GM21723 (cell line): ENCODE data around the gene AGA.

ENCODE experiments used
- ATAC-seq: cut with Tn5 transposase; IDR thresholded peaks from one replicate; pipeline ENCODE4 v1.9.1; 2021; ENCODE audit warnings: mild to moderate bottlenecking, moderate library complexity; ENCODE audit not compliant: unreplicated experiment

Gene AGA

GRCh38 chr4:177391953-177392352 is 50.3 kb downstream of the AGA start:
- ATAC-seq: no peak

- no peak for ATAC-seq
Measured at GRCh38 chr4:177391287-177391686, 51.0 kb downstream of the AGA start.

GRCh38 chr4:177386278-177386815 is 55.9 kb downstream of the AGA start:
- ATAC-seq: no peak

DNA sequence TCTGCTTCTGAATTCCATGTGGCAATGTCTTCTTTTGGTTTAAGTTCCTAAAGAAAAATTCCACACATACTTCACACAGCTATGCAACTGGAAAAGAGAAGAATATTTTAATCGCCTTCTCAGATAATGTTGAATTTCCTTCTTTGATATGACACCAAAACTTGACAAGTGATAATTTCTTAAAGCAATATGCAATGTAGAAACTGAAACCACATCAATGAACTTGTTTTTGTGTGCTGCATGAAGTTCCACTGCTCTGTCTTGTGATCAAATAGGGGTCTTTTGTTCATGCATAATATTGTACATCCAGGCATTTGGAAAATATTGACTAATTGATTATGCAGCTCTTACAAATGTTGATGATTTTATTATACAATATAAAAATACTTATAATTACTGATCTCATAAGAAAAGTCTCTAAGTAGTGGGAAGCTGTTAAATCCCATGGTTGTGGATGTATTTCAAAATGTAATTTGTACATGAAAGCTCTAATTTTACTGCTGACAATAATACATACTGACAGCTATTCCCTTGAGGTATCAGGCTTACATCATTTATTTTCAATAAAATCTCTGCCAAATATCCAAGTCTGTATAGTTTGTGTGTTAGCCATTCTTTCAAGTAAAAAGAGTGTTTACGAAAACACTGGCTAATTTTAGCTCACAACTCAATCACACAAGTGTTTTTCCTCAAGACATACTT is 56.5 kb downstream of the AGA start:
- no peak for ATAC-seq

DNA sequence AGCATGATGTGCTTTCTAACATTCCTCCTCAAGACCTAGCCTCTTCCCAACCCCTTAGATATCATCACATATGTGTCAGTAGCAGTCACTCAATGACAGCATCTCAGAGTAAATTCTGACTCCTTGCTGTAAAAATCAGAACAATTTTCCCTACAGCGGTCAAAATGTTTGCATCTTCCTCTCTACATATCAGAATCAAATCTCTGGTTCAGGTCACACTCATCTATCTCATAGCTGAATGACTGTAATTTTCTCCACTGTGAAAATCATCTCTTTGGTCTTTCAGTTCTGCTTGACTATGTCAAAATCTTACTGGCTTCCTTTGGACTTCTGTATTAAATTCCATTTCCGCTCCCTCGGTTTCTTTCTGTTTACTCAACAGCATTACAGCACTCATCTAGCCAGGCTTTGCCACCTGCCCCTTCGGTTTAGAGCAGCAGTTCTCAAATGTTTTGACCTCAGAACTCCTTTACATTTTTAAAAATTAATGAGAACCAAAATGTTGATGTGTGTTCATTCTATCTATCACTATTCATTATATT is 57.3 kb downstream of the AGA start:
- ATAC-seq: no peak

DNA sequence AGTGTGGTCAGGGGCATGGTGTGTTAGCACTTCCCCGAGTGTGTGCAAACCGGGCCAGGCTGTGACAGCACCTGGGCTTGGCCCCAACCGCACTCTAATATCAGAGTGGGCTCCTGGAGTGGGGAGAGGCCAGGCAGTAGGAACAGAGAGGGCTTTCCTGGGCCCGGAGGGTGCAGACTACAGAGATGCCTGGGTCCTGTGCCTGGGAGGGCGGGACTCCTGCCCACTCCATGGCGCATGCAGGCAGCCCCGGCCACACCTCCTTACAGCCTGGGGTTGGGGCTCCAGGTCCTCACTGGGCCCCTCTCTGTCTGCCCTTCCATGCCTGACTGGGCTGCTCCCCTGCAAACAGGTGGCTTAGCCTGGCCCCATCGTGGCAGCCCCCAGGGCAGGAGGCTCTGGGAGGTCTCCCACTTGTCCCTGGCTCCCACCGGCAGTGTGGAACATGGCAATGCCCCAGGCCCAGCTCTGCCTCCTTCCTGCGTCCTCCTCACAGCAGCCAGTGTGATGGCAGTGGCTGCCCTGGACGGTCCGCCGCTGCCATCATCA is 60.4 kb downstream of the AGA start:
- ATAC-seq: no peak
